ENCODE measurements around the gene BOC. TPM values are rescaled to one million over a fixed set of nuclear protein-coding genes. Genes with fewer than 3 reads are reported as not detected.
A peak's percentile ranks its signal among the peaks of the same experiment; 100 is the strongest.

Gene BOC
- total RNA-seq, 1 experiment from 2014 or later, result 3.5 TPM

- Histone ChIP-seq H4K8ac (replicated peaks; ENCODE audit: insufficient read length, low read depth, low read length) (no peak overlapping the region), H2BK120ac (ENCODE audit: low read depth, low read length, poor library complexity, severe bottlenecking) (no peak overlapping the region), H2BK5ac (ENCODE audit: insufficient read length, low read length) (no peak overlapping the region), H3K23me2 (ENCODE audit: insufficient read length, low read depth, low read length, poor library complexity, severe bottlenecking) (no peaks in the 10 kb centered on the region), H3K4me1 (ENCODE audit: insufficient read depth, low read length) (peaks cover 12% of the 10 kb centered on the region; the same call in 1 of the 2 replicates), H4K91ac (ENCODE audit: insufficient read length, low read depth, low read length) (no peak overlapping the region), H3K14ac (ENCODE audit: insufficient read depth, low read length) (no peak overlapping the region), H3K4me2 (ENCODE audit: insufficient read depth, insufficient read length, low read length) (no peak overlapping the region), H3K4ac (ENCODE audit: low read depth, low read length) (no peak overlapping the region), H3K27ac (ENCODE audit: insufficient read length, low read depth, low read length) (no peak overlapping the region), H3K9ac (ENCODE audit: extremely low read depth, insufficient read length, low read length) (no peak overlapping the region), H3K79me2 (ENCODE audit: insufficient read depth, low read length) (no peaks in the 10 kb centered on the region), H3K23ac (ENCODE audit: insufficient read length, low read depth, low read length) (no peak overlapping the region), H2BK15ac (ENCODE audit: low read depth, low read length) (no peak overlapping the region), H3T11ph (ENCODE audit: low read length) (no peak overlapping the region), H3K79me1 (ENCODE audit: insufficient read depth, low read depth, low read length, poor library complexity, severe bottlenecking) (no peaks in the 10 kb centered on the region), H2BK20ac (ENCODE audit: low read depth, low read length, poor library complexity, severe bottlenecking) (no peak overlapping the region), H4K5ac (ENCODE audit: insufficient read length, low read depth, low read length) (no peak overlapping the region), H3K18ac (ENCODE audit: insufficient read length, low read depth, low read length) (no peak overlapping the region), H2BK12ac (ENCODE audit: insufficient read length, low read depth, low read length) (no peak overlapping the region), H3K56ac (ENCODE audit: insufficient read length, low read depth, low read length) (no peak overlapping the region), H2AK5ac (ENCODE audit: insufficient read length, low read length) (no peak overlapping the region), H3K9me3 (ENCODE audit: control insufficient read depth, low read depth, low read length) (no peaks in the 10 kb centered on the region), H3K27me3 (ENCODE audit: insufficient read depth, low read length) (no peaks in the 10 kb centered on the region), H4K20me1 (ENCODE audit: control insufficient read depth, insufficient read depth, insufficient read length) (no peaks in the 10 kb centered on the region), H2AFZ (ENCODE audit: low read length) (no peak overlapping the region)
- Mint-ChIP-seq H3K36me3 (ENCODE audit: insufficient read depth in 1 of 3, low read depth in 3 of 3) (peaks cover 0 to 12% (median 3%) of the 10 kb centered on the region in 3 experiments; a peak in 3 of 7 replicates), H3K4me1 (peaks cover 56 to 69% of the 10 kb centered on the region in 2 experiments), H3K9me3 (no peaks in the 10 kb centered on the region), H3K27ac (peak overlapping the region in 2 of 3 experiments; percentile 50 to 74; a peak in 3 of 7 replicates), H3K4me3 (no peak overlapping the region), H3K27me3 (ENCODE audit: low read depth) (no peaks in the 10 kb centered on the region)
- no peak for TF ChIP-seq CTCF (conservative IDR thresholded peaks at IDR 0.05)
- no CpG with 5 or more reads among the region's 5 CpGs for WGBS (ENCODE audit: extremely low coverage, insufficient read length, low lambda C conversion rate)
- no peak for DNase-seq
These were observed 34.4 kb downstream of the BOC start for GRCh38 chr3:113245761-113246161.
